ENCODE measurements around the gene LILRA2.

Gene LILRA2

DNA sequence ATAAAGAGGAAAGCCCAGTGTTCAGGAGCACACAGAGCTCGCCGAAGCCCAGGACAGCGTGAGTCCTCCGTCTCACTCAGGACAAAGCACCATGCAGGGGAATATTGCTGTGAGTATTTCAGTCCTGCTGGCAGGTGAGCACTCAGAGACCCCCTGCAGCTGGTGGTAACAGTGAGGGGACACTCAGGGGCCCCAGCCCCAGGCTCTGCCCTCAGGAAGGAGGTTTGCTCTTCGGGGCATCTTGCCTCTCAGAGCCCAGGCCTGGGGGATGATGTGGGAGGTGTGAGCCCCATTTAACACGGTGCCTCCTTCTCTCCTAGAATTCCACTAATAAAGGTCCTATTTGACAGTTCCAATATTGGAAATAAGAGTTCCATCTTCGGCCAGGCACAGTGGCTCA, 34.6 kb downstream of the LILRA2 start:
- Histone ChIP-seq H3K27ac (replicated peaks) (no peak overlapping the region), H3K4me3 (replicated peaks; ENCODE audit: insufficient read depth, low read length) (no peak overlapping the region), H3K27me3 (ENCODE audit: insufficient read depth, poor library complexity, severe bottlenecking) (no peaks in the 10 kb centered on the region)
- DNase-seq (ENCODE audit: low read depth in 1 of 2, low spot score in 1 of 2): no peak
- TF ChIP-seq SPI1 (IDR thresholded peaks at IDR 0.05; ENCODE audit: borderline replicate concordance, low read depth) (no peak), GABPA (IDR thresholded peaks at IDR 0.05; ENCODE audit: low read depth) (no peak), POLR2AphosphoS5 (IDR thresholded peaks at IDR 0.05; ENCODE audit: low read depth) (no peak)
- TF ChIP-seq, protein P1, sequence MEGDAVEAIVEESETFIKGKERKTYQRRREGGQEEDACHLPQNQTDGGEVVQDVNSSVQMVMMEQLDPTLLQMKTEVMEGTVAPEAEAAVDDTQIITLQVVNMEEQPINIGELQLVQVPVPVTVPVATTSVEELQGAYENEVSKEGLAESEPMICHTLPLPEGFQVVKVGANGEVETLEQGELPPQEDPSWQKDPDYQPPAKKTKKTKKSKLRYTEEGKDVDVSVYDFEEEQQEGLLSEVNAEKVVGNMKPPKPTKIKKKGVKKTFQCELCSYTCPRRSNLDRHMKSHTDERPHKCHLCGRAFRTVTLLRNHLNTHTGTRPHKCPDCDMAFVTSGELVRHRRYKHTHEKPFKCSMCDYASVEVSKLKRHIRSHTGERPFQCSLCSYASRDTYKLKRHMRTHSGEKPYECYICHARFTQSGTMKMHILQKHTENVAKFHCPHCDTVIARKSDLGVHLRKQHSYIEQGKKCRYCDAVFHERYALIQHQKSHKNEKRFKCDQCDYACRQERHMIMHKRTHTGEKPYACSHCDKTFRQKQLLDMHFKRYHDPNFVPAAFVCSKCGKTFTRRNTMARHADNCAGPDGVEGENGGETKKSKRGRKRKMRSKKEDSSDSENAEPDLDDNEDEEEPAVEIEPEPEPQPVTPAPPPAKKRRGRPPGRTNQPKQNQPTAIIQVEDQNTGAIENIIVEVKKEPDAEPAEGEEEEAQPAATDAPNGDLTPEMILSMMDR (IDR thresholded peaks at IDR 0.05; ENCODE audit: insufficient read depth, low read length): no peak
- TF ChIP-seq, protein P2, sequence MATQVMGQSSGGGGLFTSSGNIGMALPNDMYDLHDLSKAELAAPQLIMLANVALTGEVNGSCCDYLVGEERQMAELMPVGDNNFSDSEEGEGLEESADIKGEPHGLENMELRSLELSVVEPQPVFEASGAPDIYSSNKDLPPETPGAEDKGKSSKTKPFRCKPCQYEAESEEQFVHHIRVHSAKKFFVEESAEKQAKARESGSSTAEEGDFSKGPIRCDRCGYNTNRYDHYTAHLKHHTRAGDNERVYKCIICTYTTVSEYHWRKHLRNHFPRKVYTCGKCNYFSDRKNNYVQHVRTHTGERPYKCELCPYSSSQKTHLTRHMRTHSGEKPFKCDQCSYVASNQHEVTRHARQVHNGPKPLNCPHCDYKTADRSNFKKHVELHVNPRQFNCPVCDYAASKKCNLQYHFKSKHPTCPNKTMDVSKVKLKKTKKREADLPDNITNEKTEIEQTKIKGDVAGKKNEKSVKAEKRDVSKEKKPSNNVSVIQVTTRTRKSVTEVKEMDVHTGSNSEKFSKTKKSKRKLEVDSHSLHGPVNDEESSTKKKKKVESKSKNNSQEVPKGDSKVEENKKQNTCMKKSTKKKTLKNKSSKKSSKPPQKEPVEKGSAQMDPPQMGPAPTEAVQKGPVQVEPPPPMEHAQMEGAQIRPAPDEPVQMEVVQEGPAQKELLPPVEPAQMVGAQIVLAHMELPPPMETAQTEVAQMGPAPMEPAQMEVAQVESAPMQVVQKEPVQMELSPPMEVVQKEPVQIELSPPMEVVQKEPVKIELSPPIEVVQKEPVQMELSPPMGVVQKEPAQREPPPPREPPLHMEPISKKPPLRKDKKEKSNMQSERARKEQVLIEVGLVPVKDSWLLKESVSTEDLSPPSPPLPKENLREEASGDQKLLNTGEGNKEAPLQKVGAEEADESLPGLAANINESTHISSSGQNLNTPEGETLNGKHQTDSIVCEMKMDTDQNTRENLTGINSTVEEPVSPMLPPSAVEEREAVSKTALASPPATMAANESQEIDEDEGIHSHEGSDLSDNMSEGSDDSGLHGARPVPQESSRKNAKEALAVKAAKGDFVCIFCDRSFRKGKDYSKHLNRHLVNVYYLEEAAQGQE (IDR thresholded peaks at IDR 0.05; ENCODE audit: insufficient replicate concordance, low read depth): no peak

DNA sequence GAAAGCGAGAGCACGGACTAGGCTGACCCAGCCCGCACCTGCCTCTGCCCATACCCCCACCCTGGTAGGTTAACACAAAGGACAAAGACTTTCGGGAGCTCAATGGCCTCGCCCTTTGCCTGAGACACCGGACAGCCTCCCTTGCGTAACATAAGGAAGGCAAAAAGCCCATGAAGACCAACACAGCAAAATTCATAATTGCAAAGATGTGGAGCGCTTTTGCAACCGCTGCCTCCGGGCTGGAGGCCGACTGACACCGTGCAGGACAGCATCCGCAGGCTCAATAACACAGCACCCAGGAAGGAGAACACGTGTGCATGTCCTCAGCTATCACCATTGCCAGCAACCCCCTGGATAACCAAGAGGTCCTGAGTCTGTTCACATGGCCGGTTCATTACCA, 35.2 kb downstream of the LILRA2 start:
- no peak for DNase-seq (ENCODE audit: low read depth in 1 of 2, low spot score in 1 of 2)

DNA sequence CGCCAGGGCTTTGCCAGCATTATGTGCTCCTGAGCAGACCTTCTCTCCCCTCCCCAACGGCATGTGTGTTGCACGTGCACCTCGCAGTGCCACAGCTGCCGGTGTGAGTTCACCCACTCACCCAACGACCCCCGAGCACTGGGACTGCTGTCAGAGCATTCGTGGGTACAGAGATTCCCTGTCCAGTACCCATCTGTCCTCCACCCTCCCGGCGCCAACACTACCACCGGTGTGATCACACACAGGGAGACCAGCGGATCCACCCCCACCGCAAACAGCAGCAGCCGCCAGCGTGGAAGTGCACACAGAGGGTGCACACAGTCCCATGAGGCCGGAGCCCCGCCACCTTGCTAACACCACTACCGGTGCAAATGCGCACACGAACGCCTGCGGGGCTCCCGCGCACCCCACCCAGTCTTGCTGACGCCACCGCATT, 35.8 kb downstream of the LILRA2 start:
- Histone ChIP-seq H3K4me3 (replicated peaks; ENCODE audit: insufficient read depth, low read length) (no peak overlapping the region), H3K27me3 (ENCODE audit: insufficient read depth, poor library complexity, severe bottlenecking) (no peaks in the 10 kb centered on the region), H3K27ac (replicated peaks) (no peak overlapping the region)
- TF ChIP-seq POLR2AphosphoS5 (IDR thresholded peaks at IDR 0.05; ENCODE audit: low read depth): no peak
- TF ChIP-seq, protein P1 (IDR thresholded peaks at IDR 0.05; ENCODE audit: insufficient read depth, low read length): no peak
- DNase-seq (ENCODE audit: low read depth in 1 of 2, low spot score in 1 of 2): no peak

More for the DNA sequence above, 35.2 kb downstream of the LILRA2 start:
- TF ChIP-seq GABPA (IDR thresholded peaks at IDR 0.05; ENCODE audit: low read depth) (no peak), POLR2AphosphoS5 (IDR thresholded peaks at IDR 0.05; ENCODE audit: low read depth) (no peak), SPI1 (IDR thresholded peaks at IDR 0.05; ENCODE audit: borderline replicate concordance, low read depth) (no peak)
- TF ChIP-seq, protein P2 (IDR thresholded peaks at IDR 0.05; ENCODE audit: insufficient replicate concordance, low read depth): no peak
- TF ChIP-seq, protein P1 (IDR thresholded peaks at IDR 0.05; ENCODE audit: insufficient read depth, low read length): no peak
- H3K27ac ChIP-seq (replicated peaks): no peak overlapping the region
- H3K27me3 ChIP-seq (ENCODE audit: insufficient read depth, poor library complexity, severe bottlenecking): no peaks in the 10 kb centered on the region
- H3K4me3 ChIP-seq (replicated peaks; ENCODE audit: insufficient read depth, low read length): no peak overlapping the region

DNA sequence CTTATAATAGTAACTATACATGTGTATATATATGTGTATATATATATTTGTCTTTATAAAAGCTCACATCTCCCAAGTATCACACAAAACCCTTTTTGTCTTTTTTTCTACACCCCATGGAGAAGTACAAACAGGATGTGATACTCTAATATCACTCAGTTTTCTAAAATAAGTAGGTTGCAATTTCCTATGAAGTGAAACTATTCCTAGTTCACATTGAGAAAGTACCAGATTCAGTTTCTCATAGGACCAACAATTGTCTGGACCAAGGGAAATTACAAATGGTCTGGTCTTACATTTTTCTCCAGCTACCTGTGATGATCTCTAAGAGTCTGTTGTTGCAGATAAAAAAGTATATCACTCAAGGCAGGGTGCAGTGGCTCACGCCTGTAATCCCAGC, 38.8 kb downstream of the LILRA2 start:
- Histone ChIP-seq H3K27ac (replicated peaks) (no peak overlapping the region), H3K27me3 (ENCODE audit: insufficient read depth, poor library complexity, severe bottlenecking) (no peaks in the 10 kb centered on the region), H3K4me3 (replicated peaks; ENCODE audit: insufficient read depth, low read length) (no peak overlapping the region)
- no peak for DNase-seq (ENCODE audit: low read depth in 1 of 2, low spot score in 1 of 2)
- no peak for TF ChIP-seq GABPA (IDR thresholded peaks at IDR 0.05; ENCODE audit: low read depth)
- TF ChIP-seq, protein P2 (IDR thresholded peaks at IDR 0.05; ENCODE audit: insufficient replicate concordance, low read depth): no peak
- no peak for TF ChIP-seq POLR2AphosphoS5 (IDR thresholded peaks at IDR 0.05; ENCODE audit: low read depth)
- no peak for TF ChIP-seq SPI1 (IDR thresholded peaks at IDR 0.05; ENCODE audit: borderline replicate concordance, low read depth)
- TF ChIP-seq, protein P1 (IDR thresholded peaks at IDR 0.05; ENCODE audit: insufficient read depth, low read length): no peak
